NCI-H82 (cell line): ENCODE results near the gene BMAL1.

ENCODE experiments used
- DNase-seq: peaks from one replicate; lab custom pipeline; 2025; lab: John Stamatoyannopoulos, UW

BMAL1 gene

GRCh38 chr11:13291800-13292199, 14.2 kb downstream of the BMAL1 start:
- DNase-seq, result no peak

- no peak for DNase-seq
Observed at GRCh38 chr11:13292970-13293369, 15.4 kb downstream of the BMAL1 start.

GRCh38 chr11:13294178-13294577, 16.6 kb downstream of the BMAL1 start:
- DNase-seq, result no peak

GRCh38 chr11:13294771-13295579, 17.4 kb downstream of the BMAL1 start:
- no peak for DNase-seq

GRCh38 chr11:13297308-13297916, 19.8 kb downstream of the BMAL1 start:
- DNase-seq, result no peak

GRCh38 chr11:13297917-13298356, 20.3 kb downstream of the BMAL1 start:
- DNase-seq, result no peak

GRCh38 chr11:13298765-13299164, 21.2 kb downstream of the BMAL1 start:
- DNase-seq, result no peak

GRCh38 chr11:13301522-13301921, 23.9 kb downstream of the BMAL1 start:
- no peak for DNase-seq

GRCh38 chr11:13302420-13302958, 24.9 kb downstream of the BMAL1 start:
- no peak for DNase-seq

GRCh38 chr11:13303668-13304649, 26.4 kb downstream of the BMAL1 start:
- DNase-seq, result no peak

- DNase-seq, result no peak
Observed at GRCh38 chr11:13304655-13305335, 27.2 kb downstream of the BMAL1 start.

GRCh38 chr11:13308704-13309103, 31.1 kb downstream of the BMAL1 start:
- DNase-seq, result no peak

- no peak for DNase-seq
Observed at GRCh38 chr11:13309156-13309555, 31.6 kb downstream of the BMAL1 start.

GRCh38 chr11:13310443-13310842, 32.9 kb downstream of the BMAL1 start:
- no peak for DNase-seq

- no peak for DNase-seq
Observed at GRCh38 chr11:13311570-13311969, 34.0 kb downstream of the BMAL1 start.

- DNase-seq, result no peak
Observed at GRCh38 chr11:13313005-13313819, 35.6 kb downstream of the BMAL1 start.

- no peak for DNase-seq
Observed at GRCh38 chr11:13314676-13315394, 37.2 kb downstream of the BMAL1 start.

GRCh38 chr11:13315517-13316432, 38.2 kb downstream of the BMAL1 start:
- DNase-seq, result no peak

GRCh38 chr11:13316528-13316961, 39.0 kb downstream of the BMAL1 start:
- no peak for DNase-seq
